Fibroblast of villous mesenchyme (primary cell): Measurements from ENCODE around the gene OR2A12. TPM values are rescaled to one million over a fixed set of nuclear protein-coding genes. Genes with fewer than 3 reads are reported as not detected.
"Not testable (repeated sequence)": the region's sequence is repeated elsewhere in the genome, so short reads cannot be mapped to it uniquely, and the experiment has no call there.

Experiments
- DNase-seq: peaks from one replicate; pipeline ENCODE4 v3.0.0-alpha.2; 2010; ENCODE audit warnings: low read depth
- H3K4me3 ChIP-seq: 2 replicates; pipeline ENCODE4 v1.5.1; 2011; ENCODE audit warnings: low read depth, mild to moderate bottlenecking, low read length
- CTCF ChIP-seq: IDR thresholded peaks from 2 replicates; pipeline ENCODE4 v1.5.1; 2012; ENCODE audit warnings: low read depth, mild to moderate bottlenecking, low read length; ENCODE audit not compliant: insufficient read depth
- total RNA-seq: library from RNA; depleted of rRNA; stranded (reverse); fragments of >200 nt; gene quantifications from 2 replicates; pipeline ENCODE4 v1.2.3, GENCODE V29; 2012

OR2A12 gene
- total RNA-seq, 1 donor = not detected

- TF ChIP-seq CTCF = no peak
- peak; percentile 89 for DNase-seq
- no peak overlapping the region for H3K4me3 ChIP-seq
These were observed 36.0 kb upstream of the OR2A12 start for GRCh38 chr7:144050093-144050492.

GRCh38 chr7:144050884-144051283 lies 35.2 kb upstream of the OR2A12 start:
- H3K4me3 ChIP-seq, DNase-seq: not testable (repeated sequence)

DNA sequence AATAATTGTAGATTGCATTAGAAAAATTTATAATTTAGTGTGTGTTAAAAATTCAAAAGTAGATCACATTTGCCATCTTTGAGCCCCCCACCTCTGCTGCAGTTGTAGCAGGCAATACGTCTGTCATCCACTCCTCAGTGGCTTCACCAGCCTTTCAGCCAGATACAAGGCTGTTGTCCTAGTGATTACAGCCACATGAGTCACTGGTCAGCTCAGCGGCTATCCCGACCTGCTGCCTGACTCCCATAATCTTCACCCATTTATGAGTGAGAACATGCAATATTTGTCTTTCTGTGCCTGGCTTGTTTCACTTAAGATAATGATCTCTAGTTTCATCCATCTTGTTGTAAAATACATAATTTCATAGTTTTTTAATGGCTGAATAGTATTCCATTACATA lies 28.1 kb upstream of the OR2A12 start:
- DNase-seq = peak; percentile 79

GRCh38 chr7:144063710-144064109 lies 22.4 kb upstream of the OR2A12 start:
- no peak for DNase-seq
- TF ChIP-seq CTCF = peak; percentile 37
- H3K4me3 ChIP-seq = no peak overlapping the region

More for the DNA sequence above, 28.1 kb upstream of the OR2A12 start:
- no peak overlapping the region for H3K4me3 ChIP-seq
- TF ChIP-seq CTCF = no peak

DNA sequence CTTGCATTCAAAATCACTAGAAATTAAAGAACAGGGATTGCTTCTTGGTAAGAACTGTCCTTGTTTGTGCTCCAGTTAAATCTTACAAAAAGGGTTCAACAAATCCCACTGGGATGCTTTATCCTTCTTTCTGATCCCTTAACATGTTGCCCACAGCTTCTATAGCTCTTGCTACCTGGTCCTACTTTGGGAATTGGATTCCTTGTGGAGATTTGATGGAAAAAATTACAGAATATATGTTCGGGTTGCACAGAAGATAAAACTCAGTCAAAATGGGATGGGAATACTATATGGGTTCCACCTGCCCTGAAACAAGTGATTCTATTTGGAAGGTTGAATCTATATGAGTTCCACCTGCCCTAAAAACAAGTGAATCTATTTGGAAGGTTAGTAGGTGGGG lies 16.6 kb upstream of the OR2A12 start, which contains the start of gene OR2A25:
Gene OR2A25 (plus strand): TSS at position 301 of the 400 bp plus-strand sequence. CDS start 4,409 bp downstream, outside the sequence.
- TF ChIP-seq CTCF = no peak

DNA sequence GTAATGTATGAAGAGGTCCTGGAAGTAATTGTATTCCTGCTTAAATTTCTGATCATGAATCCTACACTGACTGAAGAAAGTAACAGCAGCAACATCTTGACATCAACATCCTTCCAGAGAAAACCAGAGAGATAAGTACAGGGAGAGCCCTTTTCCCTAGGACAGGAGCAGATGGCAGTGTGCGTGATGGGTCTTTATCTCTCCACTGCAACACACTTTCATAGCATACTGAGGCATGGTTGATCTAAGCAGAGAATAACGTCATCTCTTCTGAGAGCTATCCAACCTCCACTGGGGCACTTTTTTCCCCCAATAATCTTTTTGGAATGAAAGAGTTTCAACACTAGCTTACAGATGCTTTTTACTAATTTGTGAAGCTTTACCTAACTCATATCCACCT lies 16.1 kb upstream of the OR2A12 start:
- no peak for TF ChIP-seq CTCF
- H3K4me3 ChIP-seq = no peak overlapping the region

More for the DNA sequence above, 16.6 kb upstream of the OR2A12 start, which contains the start of gene OR2A25:
- no peak for DNase-seq
- H3K4me3 ChIP-seq = no peak within 1 kb of the TSS

DNA sequence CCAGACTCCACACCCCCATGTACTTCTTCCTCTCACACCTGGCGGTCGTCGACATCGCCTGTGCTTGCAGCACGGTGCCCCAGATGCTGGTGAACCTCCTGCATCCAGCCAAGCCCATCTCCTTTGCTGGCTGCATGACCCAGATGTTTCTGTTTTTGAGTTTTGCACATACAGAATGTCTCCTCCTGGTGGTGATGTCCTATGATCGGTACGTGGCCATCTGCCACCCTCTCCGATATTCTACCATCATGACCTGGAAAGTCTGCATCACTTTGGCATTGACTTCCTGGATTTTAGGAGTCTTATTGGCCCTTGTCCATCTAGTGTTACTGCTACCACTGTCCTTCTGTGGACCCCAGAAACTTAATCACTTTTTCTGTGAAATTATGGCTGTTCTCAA lies 11.7 kb upstream of the OR2A12 start:
- DNase-seq = no peak
- no peak for TF ChIP-seq CTCF
- H3K4me3 ChIP-seq = no peak overlapping the region

More for the DNA sequence above, 16.1 kb upstream of the OR2A12 start:
- no peak for DNase-seq
